GM18909 (cell line): ENCODE data around the gene CFAP58.

ENCODE experiments used
- ATAC-seq: cut with Tn5 transposase; IDR thresholded peaks from one replicate; pipeline ENCODE4 v1.9.1; 2021; ENCODE audit warnings: mild to moderate bottlenecking; ENCODE audit not compliant: unreplicated experiment, poor library complexity

Gene CFAP58

GRCh38 chr10:104353325-104354048 lies at the start of gene CFAP58:
TSS of gene CFAP58 (plus strand) at chr10:104353833. CDS start at chr10:104353898, 65 bp downstream.
- ATAC-seq = peak; percentile 70

GRCh38 chr10:104304356-104304745 lies 49.3 kb upstream of the CFAP58 start:
- ATAC-seq = no peak

DNA sequence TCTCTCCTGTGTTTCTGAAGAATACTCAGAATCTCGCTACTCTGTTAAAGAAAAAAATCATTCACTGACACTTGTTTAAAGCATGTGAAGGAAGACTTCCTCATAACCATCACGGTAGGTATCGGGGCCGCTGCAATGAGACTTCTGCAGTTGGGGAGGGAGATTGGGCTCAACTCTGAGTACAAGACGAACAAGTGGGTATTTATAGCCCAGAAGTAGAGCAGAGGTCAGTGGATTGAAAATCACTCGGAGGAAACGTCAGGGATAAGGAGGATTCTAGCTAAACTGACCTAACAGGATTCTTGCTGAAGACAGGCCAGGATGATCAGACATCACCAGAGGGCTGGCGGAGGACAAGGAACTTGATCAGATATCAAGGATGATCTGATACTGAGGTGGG lies 48.7 kb upstream of the CFAP58 start:
- ATAC-seq = no peak

DNA sequence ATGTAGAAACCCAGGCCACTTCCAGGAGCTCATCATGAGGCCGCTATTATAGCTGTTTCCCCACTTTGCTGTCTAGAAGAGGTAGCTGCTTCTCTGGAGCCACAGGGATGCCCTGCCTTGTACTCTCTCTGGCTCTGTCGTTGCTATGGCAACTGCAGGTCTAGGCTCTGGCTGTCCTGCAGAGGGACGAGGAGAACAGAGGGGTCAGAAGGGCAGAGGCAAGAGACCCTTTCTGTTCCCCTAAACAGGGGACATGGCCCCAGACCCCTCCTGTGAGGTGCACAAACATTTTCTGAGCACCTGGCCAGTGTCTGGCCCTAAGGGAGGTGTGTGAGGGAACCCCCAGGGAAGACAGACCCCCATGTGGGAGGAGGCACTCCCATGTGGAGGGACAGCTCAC lies 46.7 kb upstream of the CFAP58 start:
- no peak for ATAC-seq

DNA sequence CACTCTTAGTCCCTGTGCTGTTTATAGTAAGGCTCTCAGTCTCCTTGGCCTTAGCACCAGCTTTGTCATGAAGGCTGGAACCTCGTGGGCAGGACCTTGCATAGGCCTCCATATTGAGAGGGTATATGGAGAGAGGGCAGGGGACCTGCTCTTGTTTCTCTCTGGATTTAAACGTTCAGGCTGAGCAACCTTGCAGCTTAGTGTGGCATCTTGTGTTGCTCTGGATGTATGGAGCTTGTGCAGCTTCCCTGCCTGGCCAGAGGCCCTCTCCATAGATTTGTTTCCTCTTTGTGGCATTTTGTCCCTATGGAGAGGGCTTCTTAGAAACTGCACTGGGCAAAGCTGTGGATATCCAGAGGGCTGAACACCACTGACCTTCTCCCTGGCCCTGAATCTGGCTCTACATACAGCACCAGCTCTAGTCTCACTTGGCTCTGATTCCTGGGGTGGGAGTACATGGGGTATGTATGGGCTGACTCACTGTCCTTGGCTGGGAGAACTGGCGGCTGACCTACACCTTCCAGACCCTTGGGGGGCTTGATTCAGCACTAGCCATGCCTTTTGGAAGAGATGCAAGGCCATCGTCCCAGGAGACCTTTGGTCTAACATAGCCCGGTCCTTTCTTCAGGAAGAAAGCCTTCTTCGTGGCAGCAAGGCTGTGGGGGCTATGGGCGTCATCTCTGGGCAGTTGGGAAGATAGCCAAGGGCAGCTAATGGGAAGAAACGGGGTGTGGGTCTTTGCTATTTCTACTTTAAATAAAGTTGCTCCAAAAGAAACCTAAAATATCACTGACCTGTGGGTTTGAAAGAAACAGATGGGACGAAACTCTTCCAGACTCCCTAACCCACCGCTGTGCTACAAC lies 45.8 kb upstream of the CFAP58 start:
- no peak for ATAC-seq

DNA sequence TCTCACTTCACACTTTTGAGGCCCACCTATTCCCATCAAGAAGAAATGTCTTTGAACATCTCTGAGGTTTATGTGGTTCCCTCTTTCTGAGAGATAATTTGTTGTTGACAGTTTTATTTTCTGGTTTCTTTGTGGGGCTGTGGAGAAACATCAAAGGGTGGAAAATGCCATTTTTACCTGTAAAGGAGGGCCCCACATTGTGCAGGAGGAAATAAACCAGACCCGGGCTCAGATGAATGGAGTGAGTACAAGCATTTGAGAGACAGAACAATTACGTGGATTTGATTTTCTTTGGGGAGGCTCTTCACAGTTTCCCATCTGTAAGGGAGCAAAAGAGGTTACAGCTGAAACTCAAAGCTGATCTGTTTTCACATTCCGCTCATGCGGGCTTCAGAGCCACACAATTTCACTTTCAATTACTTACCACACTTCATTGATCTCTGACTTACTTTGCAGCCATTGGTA lies 45.2 kb upstream of the CFAP58 start:
- ATAC-seq = peak; percentile 83

- ATAC-seq = no peak
Measured at GRCh38 chr10:104309980-104310978, 43.4 kb upstream of the CFAP58 start.

GRCh38 chr10:104311184-104311720 lies 42.4 kb upstream of the CFAP58 start:
- no peak for ATAC-seq

- ATAC-seq = no peak
Measured at GRCh38 chr10:104314591-104315485, 38.8 kb upstream of the CFAP58 start.

GRCh38 chr10:104315486-104315921 lies 38.1 kb upstream of the CFAP58 start:
- no peak for ATAC-seq

- no peak for ATAC-seq
Measured at GRCh38 chr10:104316321-104317099, 37.1 kb upstream of the CFAP58 start.

DNA sequence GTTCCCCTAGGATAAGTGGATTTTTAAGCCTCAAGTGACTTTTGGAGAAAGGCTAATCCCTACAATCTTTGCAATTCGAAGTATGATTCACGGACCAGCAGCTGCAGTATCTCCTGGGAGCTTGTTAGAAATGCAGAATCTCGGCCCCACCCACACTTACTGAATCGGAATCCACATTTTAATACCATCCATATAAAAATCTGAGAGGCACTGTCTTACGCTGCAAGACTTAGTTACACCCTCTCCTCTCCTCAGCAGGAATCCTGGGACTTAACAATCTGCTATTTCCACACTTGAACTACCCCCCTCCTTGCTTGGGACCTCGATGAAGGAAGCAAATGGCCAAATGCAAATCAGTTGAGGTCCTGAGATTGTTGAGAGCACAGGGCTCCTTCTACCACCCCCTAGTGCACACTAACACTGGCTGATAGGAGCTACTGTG lies 36.3 kb upstream of the CFAP58 start:
- no peak for ATAC-seq

DNA sequence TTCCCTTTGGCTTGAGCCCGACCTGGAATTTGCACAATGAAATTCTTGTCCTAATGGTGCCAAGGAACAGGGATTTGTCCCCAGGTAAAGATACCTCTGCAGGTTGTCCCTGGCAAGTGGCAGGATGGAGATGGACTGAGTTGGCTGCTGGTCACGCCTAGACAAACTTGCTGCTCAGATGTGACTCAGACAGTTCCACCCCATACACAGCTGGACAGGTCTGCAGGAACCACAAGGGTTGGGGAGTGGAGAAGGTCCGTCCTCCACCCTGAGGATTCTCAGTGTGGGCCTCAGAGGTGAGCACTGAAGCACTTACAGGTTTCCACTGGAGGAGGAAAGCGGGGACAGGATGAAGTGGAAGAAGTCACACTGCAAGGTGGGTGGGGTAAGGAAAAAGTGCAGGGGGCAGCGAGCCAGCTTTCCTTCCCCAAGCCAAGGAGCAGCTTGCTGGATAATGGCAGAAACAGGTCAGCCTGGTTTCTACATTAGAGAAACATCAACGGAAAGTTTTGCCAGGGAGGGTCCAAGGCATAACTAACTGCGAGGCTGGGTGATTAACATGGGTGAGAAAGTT lies 35.8 kb upstream of the CFAP58 start:
- peak; percentile 34 for ATAC-seq

DNA sequence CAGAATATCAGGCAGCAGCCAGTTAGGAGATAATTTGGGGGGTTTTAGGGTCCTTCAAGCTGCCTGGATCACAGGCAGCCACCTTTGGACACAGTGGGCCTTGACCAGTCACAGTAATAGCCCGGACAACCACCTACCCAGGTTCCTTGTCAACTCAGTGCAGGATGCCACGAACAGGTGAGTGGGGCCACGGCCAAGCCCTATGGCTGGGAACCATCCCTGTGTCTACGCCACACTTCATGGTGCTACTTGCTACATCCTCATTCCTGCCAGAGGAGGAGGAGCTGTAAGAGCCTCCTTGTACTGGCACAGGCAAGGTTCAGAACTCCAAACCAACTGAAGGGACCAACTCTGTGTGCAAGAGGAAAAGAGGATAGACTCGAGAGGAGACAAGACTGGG lies 35.3 kb upstream of the CFAP58 start:
- no peak for ATAC-seq

DNA sequence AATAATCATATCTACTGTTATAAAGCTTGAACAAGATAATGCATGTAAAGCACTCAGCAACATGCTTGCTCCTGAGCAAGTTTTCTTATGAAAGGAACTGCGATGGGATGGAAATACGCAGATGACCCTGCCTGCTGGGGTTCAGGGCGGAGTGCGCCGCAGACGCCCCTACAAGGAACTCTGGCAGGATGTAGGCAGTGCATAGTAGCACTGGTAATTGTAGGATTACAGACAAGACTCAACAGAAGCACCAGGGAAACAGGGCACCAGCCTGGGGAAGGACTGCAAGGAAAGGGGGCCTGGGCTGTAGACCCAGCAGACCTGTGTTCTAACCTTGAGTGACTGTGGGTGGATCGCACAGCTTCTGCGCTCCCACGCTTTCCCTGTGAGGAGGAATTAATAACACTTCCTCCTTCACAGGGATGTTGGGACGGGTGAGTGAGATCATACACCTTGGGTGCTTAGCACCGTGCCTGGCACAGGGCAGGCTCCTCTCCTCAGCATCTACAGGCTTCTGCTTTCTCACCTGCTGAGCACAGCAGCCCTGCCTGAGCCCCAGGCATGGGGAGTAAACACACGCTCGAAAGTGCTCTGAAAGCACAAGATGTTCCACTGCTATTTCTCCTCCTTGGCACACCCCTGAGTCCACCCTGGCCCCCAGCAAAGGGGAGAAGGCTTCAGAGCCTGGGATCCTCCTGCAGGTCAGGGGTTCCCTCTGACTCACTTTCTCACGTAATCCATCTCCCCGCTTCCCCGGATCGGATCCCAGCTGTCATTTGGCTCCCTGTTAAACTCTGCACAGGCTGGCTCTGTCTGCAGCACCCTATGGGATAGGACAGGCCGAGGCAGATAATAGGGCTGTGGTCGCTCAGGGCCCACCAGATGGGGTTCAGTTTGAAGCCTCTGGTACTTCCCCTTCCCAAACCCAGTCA lies 34.6 kb upstream of the CFAP58 start:
- no peak for ATAC-seq

GRCh38 chr10:104321226-104321625 lies 32.4 kb upstream of the CFAP58 start:
- ATAC-seq = no peak
